Pancreas (tissue), 10 donors: ENCODE measurements around the gene AJAP1. TPM values are rescaled to one million over a fixed set of nuclear protein-coding genes. Genes with fewer than 3 reads are reported as not detected.

ENCODE experiments used
- ATAC-seq, 4 donors: fragments of 200-7000 bp; cut with Tn5 transposase; one replicate each; pipeline versions ENCODE4 v1.8.0 to v1.9.1; 2020; ENCODE audit warnings: mild to moderate bottlenecking in 4 of 4, moderate library complexity in 4 of 4
- DNase-seq, 6 donors: peaks; one replicate each; pipeline ENCODE4 v3.0.0-alpha.2; 2020
- FAIRE-seq: peaks from 2 replicates; lab custom pipeline; 2012; peaks lifted over from hg19 to GRCh38; lab: Jason Lieb, UNC
- H3K27ac ChIP-seq, 4 donors: fragments of 200-600 bp; sonication (generic); 1 replicate in 3 of 4; 2 replicates in 1 of 4; pipeline versions ENCODE4 v1.5.0 to v1.8.0; 2020
- H3K27me3 ChIP-seq, 4 donors: fragments of 200-600 bp; one replicate each; pipeline ENCODE4 v1.8.0; 2021
- H3K36me3 ChIP-seq, 3 donors: fragments of 200-600 bp; sonication (generic) in 1 of 3; one replicate each; pipeline versions ENCODE4 v1.5.0 to v1.8.0; 2020 to 2021
- H3K4me1 ChIP-seq, 3 donors: fragments of 200-600 bp; one replicate each; pipeline ENCODE4 v1.8.0; 2021
- H3K4me3 ChIP-seq, 4 donors: fragments of 200-600 bp; sonication (generic) in 2 of 4; one replicate each; pipeline versions ENCODE4 v1.5.0 to v1.8.0; 2020 to 2021
- H3K9me3 ChIP-seq, 4 donors: fragments of 200-600 bp; one replicate each; pipeline ENCODE4 v1.8.0; 2021
- WGBS, 2 donors: extraction: QIAGEN DNeasy Blood & Tissue Kit; methylation state at CpG; one replicate each; pipeline ENCODE4 v1.1.7; 2013; 5-methylcytosine and 5-hydroxymethylcytosine counted together
- intact Hi-C, 3 donors: fragments of 100-400 bp; cut with DNase I; formaldehyde crosslinking; loops; one replicate each; pipeline versions ENCODE4 v1.11.1 to v1.14.2; 2022
- polyA plus RNA-seq, 2 donors: library from polyadenylated mRNA; stranded (reverse); fragments of 200-250 nt; gene quantifications; one replicate each; pipeline ENCODE4 v1.2.3, GENCODE V29; 2013
- total RNA-seq, 6 donors: library from RNA; stranded (reverse); fragmentation: NEBNext Ultra II Directional in 4 of 6; extraction: Animal tissue kit (Norgen Biotek cat#: 25700) in 4 of 6; gene quantifications; one replicate each; pipeline versions ENCODE4 v1.2.1 to v1.2.4, GENCODE V29; 2021 to 2023
- TF ChIP-seq, protein P1 (sequence below), 4 donors: fragments of 200-600 bp; sonication (generic) in 3 of 4; IDR thresholded peaks; one replicate each; pipeline versions ENCODE4 v1.5.0 to v1.8.0; 2021; ENCODE audit warnings: antibody characterized with exemption in 4 of 4
- donor health status: healthy with polysubstance abuse.
- donor health status: DM: no; HTN: no; CAD: no; lungs with moderate emphysema.
- donor health status: DM: no; HTN: no; CAD: no.
- donor health status: control.
- donor health status: control.
- donor health status: Bipolar disorder and iron deficiency.
- donor health status: DM: yes; HTN: yes; CAD: no.
- donor health status: DM: no; HTN: no; CAD: no.
- donor health status: DM: no; HTN: no; CAD: no.
- donor health status: DM: yes; HTN: yes; CAD: no.

Gene AJAP1
- total and polyA plus RNA-seq, 8 donors: 0.38 to 4.3 (median 2.2) TPM

DNA sequence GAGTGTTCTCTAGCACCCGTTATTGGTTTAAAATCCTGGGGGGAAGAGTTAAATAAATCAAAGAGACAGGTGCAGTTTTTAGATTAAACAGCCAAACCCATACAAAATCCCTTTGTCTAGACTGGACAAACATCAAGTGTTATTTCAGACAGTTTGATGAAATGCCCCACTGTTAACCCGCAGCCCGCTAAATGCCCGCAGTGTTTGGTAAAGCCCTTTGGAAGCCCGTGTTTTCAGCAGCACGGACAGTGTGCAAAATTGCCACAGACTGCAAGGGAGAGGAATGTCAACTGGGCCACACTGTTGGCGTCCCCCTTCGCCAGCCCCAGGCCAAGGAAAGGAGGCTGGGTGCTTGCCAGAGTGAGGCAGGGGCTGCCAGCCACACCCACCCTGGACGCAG, 26.6 kb downstream of the AJAP1 start:
- TF ChIP-seq, protein P1, sequence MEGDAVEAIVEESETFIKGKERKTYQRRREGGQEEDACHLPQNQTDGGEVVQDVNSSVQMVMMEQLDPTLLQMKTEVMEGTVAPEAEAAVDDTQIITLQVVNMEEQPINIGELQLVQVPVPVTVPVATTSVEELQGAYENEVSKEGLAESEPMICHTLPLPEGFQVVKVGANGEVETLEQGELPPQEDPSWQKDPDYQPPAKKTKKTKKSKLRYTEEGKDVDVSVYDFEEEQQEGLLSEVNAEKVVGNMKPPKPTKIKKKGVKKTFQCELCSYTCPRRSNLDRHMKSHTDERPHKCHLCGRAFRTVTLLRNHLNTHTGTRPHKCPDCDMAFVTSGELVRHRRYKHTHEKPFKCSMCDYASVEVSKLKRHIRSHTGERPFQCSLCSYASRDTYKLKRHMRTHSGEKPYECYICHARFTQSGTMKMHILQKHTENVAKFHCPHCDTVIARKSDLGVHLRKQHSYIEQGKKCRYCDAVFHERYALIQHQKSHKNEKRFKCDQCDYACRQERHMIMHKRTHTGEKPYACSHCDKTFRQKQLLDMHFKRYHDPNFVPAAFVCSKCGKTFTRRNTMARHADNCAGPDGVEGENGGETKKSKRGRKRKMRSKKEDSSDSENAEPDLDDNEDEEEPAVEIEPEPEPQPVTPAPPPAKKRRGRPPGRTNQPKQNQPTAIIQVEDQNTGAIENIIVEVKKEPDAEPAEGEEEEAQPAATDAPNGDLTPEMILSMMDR (IDR thresholded peaks at IDR 0.05): no peak
- Histone ChIP-seq H3K4me1 (no peaks in the 10 kb centered on the region), H3K27ac (no peak overlapping the region), H3K36me3 (no peaks in the 10 kb centered on the region), H3K9me3 (no peaks in the 10 kb centered on the region), H3K4me3 (no peak overlapping the region), H3K27me3 (no peaks in the 10 kb centered on the region)
- no peak for ATAC-seq
- WGBS, 2 donors: 32 to 33% methylated on average over 9 of the region's 9 CpGs
- intact Hi-C loops: no loop called here
- DNase-seq: no peak
- FAIRE-seq: no peak

DNA sequence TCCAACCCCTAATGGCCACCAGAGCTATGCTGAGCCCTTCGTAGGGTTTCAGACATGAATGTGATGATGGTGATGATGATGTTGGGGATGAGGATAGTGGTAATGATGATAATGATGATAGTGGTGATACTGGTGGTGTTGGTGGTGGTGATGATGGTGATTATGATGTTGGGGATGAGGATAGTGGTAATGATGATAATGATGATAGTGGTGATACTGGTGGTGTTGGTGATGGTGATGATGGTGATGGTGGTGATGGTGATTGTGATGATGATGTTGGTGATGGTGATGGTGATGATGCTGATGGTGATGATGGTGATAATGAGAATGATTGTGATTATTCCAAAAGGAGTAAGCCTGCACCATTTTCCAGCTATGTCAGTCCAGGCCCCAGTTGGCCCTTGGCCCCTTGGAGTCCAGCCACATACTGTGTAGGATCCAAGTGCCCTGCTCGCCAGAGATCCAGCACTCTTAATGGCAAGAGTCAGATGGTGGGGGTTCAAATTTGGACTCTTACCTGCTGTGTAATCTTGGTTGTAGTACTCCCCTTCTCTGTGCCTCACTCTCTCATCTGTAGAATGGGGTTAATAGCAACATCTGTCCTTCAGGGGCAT, 28.3 kb downstream of the AJAP1 start:
- TF ChIP-seq, protein P1 (IDR thresholded peaks at IDR 0.05): no peak
- WGBS, 2 donors: 55 to 64% methylated on average over 2 of the region's 2 CpGs
- Histone ChIP-seq H3K4me1 (no peaks in the 10 kb centered on the region), H3K4me3 (no peak overlapping the region), H3K36me3 (no peaks in the 10 kb centered on the region), H3K27ac (no peak overlapping the region), H3K27me3 (no peaks in the 10 kb centered on the region), H3K9me3 (no peaks in the 10 kb centered on the region)
- DNase-seq (no peak), FAIRE-seq (no peak), ATAC-seq (no peak)
- intact Hi-C loops: no loop called here

- H3K4me3 ChIP-seq: no peak overlapping the region
- 55 to 60% methylated on average over 8 of the region's 8 CpGs for WGBS, 2 donors
- H3K27me3 ChIP-seq: no peaks in the 10 kb centered on the region
- no peaks in the 10 kb centered on the region for H3K9me3 ChIP-seq
- FAIRE-seq: no peak
- no peak overlapping the region for H3K27ac ChIP-seq
- H3K36me3 ChIP-seq: no peaks in the 10 kb centered on the region
- intact Hi-C loops: no loop called here
- no peak for DNase-seq
- TF ChIP-seq, protein P1 (IDR thresholded peaks at IDR 0.05): no peak
- no peak for ATAC-seq
- H3K4me1 ChIP-seq: no peaks in the 10 kb centered on the region
These were observed 29.7 kb downstream of the AJAP1 start for GRCh38 chr1:4684136-4684535.

GRCh38 chr1:4684864-4685522, 30.6 kb downstream of the AJAP1 start:
- intact Hi-C loops: no loop called here
- no peak for ATAC-seq
- FAIRE-seq: no peak
- H3K9me3 ChIP-seq: no peaks in the 10 kb centered on the region
- H3K4me3 ChIP-seq: no peak overlapping the region
- H3K36me3 ChIP-seq: no peaks in the 10 kb centered on the region
- H3K4me1 ChIP-seq: no peaks in the 10 kb centered on the region
- TF ChIP-seq, protein P1 (IDR thresholded peaks at IDR 0.05): no peak
- 38 to 47% methylated on average over 7 of the region's 7 CpGs for WGBS, 2 donors
- no peak overlapping the region for H3K27ac ChIP-seq
- no peak for DNase-seq
- H3K27me3 ChIP-seq: no peaks in the 10 kb centered on the region

- Histone ChIP-seq H3K36me3 (no peaks in the 10 kb centered on the region), H3K27ac (no peak overlapping the region), H3K9me3 (no peaks in the 10 kb centered on the region), H3K27me3 (no peaks in the 10 kb centered on the region), H3K4me3 (no peak overlapping the region), H3K4me1 (no peaks in the 10 kb centered on the region)
- 65 to 85% methylated on average over 6 of the region's 6 CpGs for WGBS, 2 donors
- TF ChIP-seq, protein P1 (IDR thresholded peaks at IDR 0.05): no peak
- FAIRE-seq (no peak), ATAC-seq (no peak), DNase-seq (no peak)
- intact Hi-C loops: no loop called here
These were observed 31.1 kb downstream of the AJAP1 start for GRCh38 chr1:4685523-4685865.
